A549 (cell line): ENCODE measurements around the gene CAB39.

Source experiments
- CHD2 ChIP-seq: fragments of 150-350 bp; IDR thresholded peaks from 2 replicates; pipeline ENCODE4 v1.6.1; 2014; ENCODE audit warnings: low read length; ENCODE audit not compliant: partially characterized antibody
- CTCF ChIP-seq: fragments of >200 bp; sonication (Bioruptor Twin); formaldehyde crosslinking; IDR thresholded peaks from 3 replicates; pipeline ENCODE4 v1.5.1; 2016
- KDM5A ChIP-seq: fragments of 200-600 bp; sonication (generic); IDR thresholded peaks from 2 replicates; pipeline ENCODE4 v1.6.1; 2016; ENCODE audit warnings: antibody characterized with exemption, mild to moderate bottlenecking
- POLR2A ChIP-seq: IDR thresholded peaks from 2 replicates; pipeline ENCODE4 v1.6.1; 2012; ENCODE audit warnings: mild to moderate bottlenecking, low read length
- POLR2AphosphoS2 ChIP-seq: conservative IDR thresholded peaks from 2 replicates; pipeline ENCODE4 v1.6.1; 2012; ENCODE audit warnings: low read length, improper control_type of control experiment, inconsistent platforms
- RARB ChIP-seq: fragments of 250-450 bp; sonication (Bioruptor Pico); IDR thresholded peaks from 2 replicates; pipeline ENCODE4 v1.8.0; 2021; ENCODE audit warnings: mild to moderate bottlenecking, moderate library complexity
- REST ChIP-seq: fragments of 200-600 bp; sonication (generic); IDR thresholded peaks from 2 replicates; pipeline ENCODE4 v1.6.1; 2016; ENCODE audit warnings: antibody characterized with exemption, mild to moderate bottlenecking, moderate library complexity

GRCh38 chr2:230819433-230819832, 106.8 kb downstream of the CAB39 start:
- no peak for TF ChIP-seq KDM5A
- no peak for TF ChIP-seq CTCF
- no peak for TF ChIP-seq POLR2A
- TF ChIP-seq CHD2 = no peak
- no peak for TF ChIP-seq RARB (CRISPR knock-in tag)
- no peak for TF ChIP-seq POLR2AphosphoS2
- TF ChIP-seq REST = no peak
